ENCODE results near the gene SSBP2.

- no peak for TF ChIP-seq CTCF (IDR thresholded peaks at IDR 0.05)
- TF ChIP-seq POLR2A (IDR thresholded peaks at IDR 0.05) = no peak
- no peak for TF ChIP-seq POLR2AphosphoS5 (IDR thresholded peaks at IDR 0.05)
Measured at GRCh38 chr5:81517462-81517861, 233.4 kb downstream of the SSBP2 start.
